ENCODE measurements around the gene DDX49. TPM values are rescaled to one million over a fixed set of nuclear protein-coding genes. Genes with fewer than 3 reads are reported as not detected.

DDX49 gene
- total and polyA plus RNA-seq, 2 of the 4 experiments (the other 2 are of a cell fraction), result 50.9 to 52.1 TPM

DNA sequence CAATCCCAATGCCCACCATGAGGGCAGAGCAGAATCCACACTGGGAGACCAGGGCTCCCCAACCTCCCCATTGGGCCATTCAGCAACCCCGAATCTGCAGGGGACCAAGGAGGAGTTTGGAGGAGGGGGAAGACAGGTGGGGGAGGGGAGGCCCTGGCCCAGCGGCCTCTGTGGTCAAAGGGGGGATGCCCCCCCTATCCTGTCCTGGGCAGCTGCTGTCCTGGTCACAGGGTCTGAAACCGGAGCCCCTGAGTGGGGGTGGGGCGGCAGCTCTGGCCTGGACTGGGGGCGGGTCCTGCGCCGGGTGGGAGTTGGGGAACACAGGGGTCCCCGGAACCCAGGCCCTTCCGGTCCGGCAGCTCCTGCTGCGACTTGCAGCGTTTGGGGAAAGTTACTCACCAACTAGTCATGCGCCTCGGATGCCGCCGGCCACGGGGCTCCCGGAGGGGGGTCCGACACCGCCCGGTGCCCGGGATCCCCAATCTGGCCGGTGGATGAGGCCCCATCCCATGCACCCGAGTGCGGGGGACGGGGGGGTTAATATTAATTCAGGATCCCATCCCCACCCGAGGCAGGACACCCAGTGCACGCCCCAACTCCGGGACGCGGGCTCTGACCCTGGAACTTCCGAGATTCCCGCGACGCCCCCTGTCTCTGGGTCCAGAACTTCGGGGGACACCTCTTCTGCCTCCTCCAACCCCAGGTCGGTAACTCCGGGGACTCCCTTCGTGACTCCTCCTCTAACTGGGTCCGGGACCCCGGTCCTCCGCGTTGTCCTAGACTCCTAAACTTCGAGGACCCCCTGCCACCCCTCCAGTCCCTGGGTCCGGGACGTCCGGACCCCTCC lies 20.6 kb downstream of the DDX49 start:
- no peaks in the 10 kb centered on the region for H3K27me3 ChIP-seq (ENCODE audit: control insufficient read depth, insufficient read depth, low read length)
- peak overlapping the region; percentile 98 for H3K14ac ChIP-seq (replicated peaks; ENCODE audit: low read depth, low read length)
- H3K4ac ChIP-seq (ENCODE audit: low read depth, low read length), result peak overlapping the region; percentile 82
- H3K18ac ChIP-seq (ENCODE audit: low read depth, low read length), result peak overlapping the region; percentile 76
- peaks cover 10% of the 10 kb centered on the region for H3K9me1 ChIP-seq (ENCODE audit: insufficient read depth, low read length)
- 1% methylated on average over 18 of the region's 47 CpGs; no CpG with 5 or more reads in 1 of the 2 experiments for WGBS, 2 experiments (ENCODE audit: extremely low coverage in 2 of 2, insufficient read length in 1 of 2)
- in situ Hi-C loops (cut with MboI; ENCODE audit: low sequenced_read_pairs) (loop anchor here (5.0 kb wide), 1 partner anchor 47 kb away; no protein-coding TSS in a partner anchor), intact Hi-C loops (cut with micrococcal nuclease) (loop anchor here (1.0 kb wide), 1 partner anchor 46 kb away; no protein-coding TSS in a partner anchor), dilution Hi-C loops (cut with HindIII; ENCODE audit: low sequenced_read_pairs, unreplicated experiment) (no loop called here)
- peak overlapping the region; percentile 92 for H2AFZ ChIP-seq (replicated peaks; ENCODE audit: low read length, poor library complexity)
- peaks cover 18% of the 10 kb centered on the region for H3K36me3 ChIP-seq (ENCODE audit: control insufficient read depth, insufficient read depth, low read length)
- peaks cover 13 to 43% of the 10 kb centered on the region in 2 experiments for H3K79me1 ChIP-seq (ENCODE audit: low read depth in 1 of 2, low read length in 2 of 2)
- H2BK20ac ChIP-seq (ENCODE audit: low read depth, low read length), result no peak overlapping the region
- H3K4me2 ChIP-seq (ENCODE audit: low read depth, low read length), result peak overlapping the region; percentile 91
- peak overlapping the region; percentile 48 for H2BK120ac ChIP-seq (ENCODE audit: low read depth, low read length)
- peaks cover 16% of the 10 kb centered on the region; the same call in 1 of the 2 replicates for H4K20me1 ChIP-seq (ENCODE audit: insufficient read depth, low read length)
- peak overlapping the region; percentile 98 for H3K23ac ChIP-seq (ENCODE audit: low read depth, low read length)
- no TSS peak for BruUV-seq (replicated peaks)
- peak; percentile 46 for DNase-seq
- TF ChIP-seq SMC3 (IDR thresholded peaks at IDR 0.05; ENCODE audit: low read depth, low read length) (no peak), MAZ (IDR thresholded peaks at IDR 0.05; ENCODE audit: borderline replicate concordance, low read depth, low read length) (peak; percentile 51; the same call in 1 of the 2 replicates), CEBPB (IDR thresholded peaks at IDR 0.05; ENCODE audit: low read depth, low read length) (no peak), MXI1 (IDR thresholded peaks at IDR 0.05; ENCODE audit: borderline replicate concordance, low read depth, low read length) (peak; percentile 23; the same call in 1 of the 2 replicates), NFE2L2 (IDR thresholded peaks at IDR 0.05; ENCODE audit: low read depth, low read length) (no peak), RFX5 (IDR thresholded peaks at IDR 0.05; ENCODE audit: low read depth, low read length) (no peak)
- peak overlapping the region; percentile 75 to 91 for H4K8ac ChIP-seq (ENCODE audit: low read depth in 2 of 2, low read length in 2 of 2)
- H2AK5ac ChIP-seq (ENCODE audit: low read depth, low read length), result peak overlapping the region; percentile 96
- peak overlapping the region; percentile 92 for H3K9ac ChIP-seq (ENCODE audit: low read depth, low read length)
- peak; percentile 62 for ATAC-seq (ENCODE audit: low read depth)
- H3K56ac ChIP-seq (ENCODE audit: extremely low read depth, insufficient read depth, low read length), result peak overlapping the region; percentile 90
- ChIA-PET POLR2A (ENCODE audit: unreplicated experiment) (no interaction called here), CTCF (no interaction called here)
- H3K27ac ChIP-seq (ENCODE audit: insufficient read depth, low read length), result peak overlapping the region; percentile 74
- H3K9me3 ChIP-seq (ENCODE audit: control insufficient read depth, insufficient read depth, low read length), result no peaks in the 10 kb centered on the region
- peak overlapping the region; percentile 56; the same call in 2 of the 3 replicates for H2BK15ac ChIP-seq (ENCODE audit: low read depth, low read length)
- peak overlapping the region; percentile 99 for H2AK9ac ChIP-seq (replicated peaks; ENCODE audit: low read depth, low read length, poor library complexity)
- peak overlapping the region; percentile 54 for H4K5ac ChIP-seq (ENCODE audit: low read depth, low read length)
- peak overlapping the region; percentile 85 for H4K91ac ChIP-seq (ENCODE audit: insufficient read depth, low read depth, low read length)
- peaks cover 6% of the 10 kb centered on the region for H3K4me1 ChIP-seq (ENCODE audit: control insufficient read depth, insufficient read depth, low read length)
- H2BK5ac ChIP-seq (ENCODE audit: low read depth, low read length, poor library complexity, severe bottlenecking), result peak overlapping the region; percentile 73
- H3K4me3 ChIP-seq (ENCODE audit: insufficient read depth, low read depth, low read length), result peak overlapping the region; percentile 73
